OCI-LY3 (cell line): Measurements from ENCODE around the gene APOC1.

Source experiments
- EZH2phosphoT487 ChIP-seq: fragments of 200-600 bp; shearing (Covaris generic); IDR thresholded peaks from 2 replicates; pipeline ENCODE4 v1.6.1; 2018; ENCODE audit warnings: antibody characterized with exemption, mixed run types, low read depth
- TF ChIP-seq, protein P1 (sequence below): fragments of 200-600, 300-600 bp; sonication (generic); IDR thresholded peaks from 2 replicates; pipeline ENCODE4 v1.5.1; 2014; ENCODE audit warnings: antibody characterized with exemption, low read length, low read depth

GRCh38 chr19:44878120-44878865, 36.1 kb upstream of the APOC1 start:
- TF ChIP-seq, protein P1, sequence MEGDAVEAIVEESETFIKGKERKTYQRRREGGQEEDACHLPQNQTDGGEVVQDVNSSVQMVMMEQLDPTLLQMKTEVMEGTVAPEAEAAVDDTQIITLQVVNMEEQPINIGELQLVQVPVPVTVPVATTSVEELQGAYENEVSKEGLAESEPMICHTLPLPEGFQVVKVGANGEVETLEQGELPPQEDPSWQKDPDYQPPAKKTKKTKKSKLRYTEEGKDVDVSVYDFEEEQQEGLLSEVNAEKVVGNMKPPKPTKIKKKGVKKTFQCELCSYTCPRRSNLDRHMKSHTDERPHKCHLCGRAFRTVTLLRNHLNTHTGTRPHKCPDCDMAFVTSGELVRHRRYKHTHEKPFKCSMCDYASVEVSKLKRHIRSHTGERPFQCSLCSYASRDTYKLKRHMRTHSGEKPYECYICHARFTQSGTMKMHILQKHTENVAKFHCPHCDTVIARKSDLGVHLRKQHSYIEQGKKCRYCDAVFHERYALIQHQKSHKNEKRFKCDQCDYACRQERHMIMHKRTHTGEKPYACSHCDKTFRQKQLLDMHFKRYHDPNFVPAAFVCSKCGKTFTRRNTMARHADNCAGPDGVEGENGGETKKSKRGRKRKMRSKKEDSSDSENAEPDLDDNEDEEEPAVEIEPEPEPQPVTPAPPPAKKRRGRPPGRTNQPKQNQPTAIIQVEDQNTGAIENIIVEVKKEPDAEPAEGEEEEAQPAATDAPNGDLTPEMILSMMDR = no peak
- TF ChIP-seq EZH2phosphoT487 = no peak
